HG03045 (cell line): Measurements from ENCODE around the gene ZKSCAN2.

Experiments used
- ATAC-seq: cut with Tn5 transposase; IDR thresholded peaks from one replicate; pipeline ENCODE4 v1.9.1; 2021; ENCODE audit warnings: mild to moderate bottlenecking, moderate library complexity; ENCODE audit not compliant: unreplicated experiment

ZKSCAN2 gene

GRCh38 chr16:25257470-25257955 is at the start of gene ZKSCAN2:
TSS of gene ZKSCAN2 (minus strand) at chr16:25257845. CDS start at chr16:25257127, 718 bp downstream.
- ATAC-seq: peak; percentile 87

GRCh38 chr16:25299792-25300590 is 42.3 kb upstream of the ZKSCAN2 start:
- ATAC-seq: no peak

GRCh38 chr16:25298165-25298872 is 40.7 kb upstream of the ZKSCAN2 start:
- no peak for ATAC-seq

DNA sequence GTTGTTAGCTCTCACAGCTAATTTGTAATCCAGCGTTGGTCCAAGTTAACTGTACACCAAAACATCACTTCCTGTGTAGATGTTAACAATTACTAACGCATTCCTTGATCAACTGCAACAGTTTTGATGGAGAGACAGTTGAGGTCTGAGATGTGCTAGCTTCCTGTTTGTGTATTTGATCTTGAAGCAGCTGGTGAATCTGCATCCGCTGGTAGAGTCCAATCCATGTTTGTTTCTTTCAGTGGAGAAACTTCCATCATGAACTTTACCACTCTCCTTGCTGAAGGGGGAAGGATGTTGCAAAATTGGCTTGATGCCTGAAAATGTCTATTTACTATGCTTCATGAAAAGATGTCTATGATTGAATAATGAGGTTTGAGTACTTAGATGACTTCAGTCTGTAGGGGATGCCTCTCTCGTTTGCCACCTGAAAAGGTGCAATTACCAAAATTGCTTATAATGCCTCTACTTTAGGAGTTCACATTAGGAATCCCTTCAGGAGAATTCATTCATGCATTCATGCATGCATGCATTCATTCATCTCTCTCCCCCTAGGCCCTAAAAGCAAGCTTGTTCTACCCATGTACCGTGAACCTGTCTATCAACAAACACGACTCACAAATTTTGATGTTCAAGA is 39.6 kb upstream of the ZKSCAN2 start:
- ATAC-seq: no peak

DNA sequence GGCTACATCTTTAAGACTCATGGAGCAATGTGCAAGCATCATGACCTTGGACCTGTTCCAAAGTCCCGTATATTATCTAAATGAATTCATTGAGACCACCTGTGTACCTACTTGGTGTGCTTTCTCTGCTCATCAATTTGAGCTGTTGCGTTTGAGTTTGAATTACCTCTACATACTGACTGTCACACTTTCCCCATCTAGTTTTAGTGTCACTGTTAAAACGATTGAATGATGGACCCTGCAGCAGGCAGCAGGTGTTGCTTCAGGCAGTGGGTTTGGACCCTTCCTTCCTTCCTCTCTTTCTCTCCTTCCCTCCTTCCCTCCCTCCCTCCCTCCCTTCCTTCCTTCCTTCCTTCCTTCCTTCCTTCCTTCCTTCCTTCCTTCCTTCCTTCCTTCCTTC is 33.9 kb upstream of the ZKSCAN2 start:
- ATAC-seq: no peak

- no peak for ATAC-seq
Measured at GRCh38 chr16:25289466-25289865, 31.8 kb upstream of the ZKSCAN2 start.

DNA sequence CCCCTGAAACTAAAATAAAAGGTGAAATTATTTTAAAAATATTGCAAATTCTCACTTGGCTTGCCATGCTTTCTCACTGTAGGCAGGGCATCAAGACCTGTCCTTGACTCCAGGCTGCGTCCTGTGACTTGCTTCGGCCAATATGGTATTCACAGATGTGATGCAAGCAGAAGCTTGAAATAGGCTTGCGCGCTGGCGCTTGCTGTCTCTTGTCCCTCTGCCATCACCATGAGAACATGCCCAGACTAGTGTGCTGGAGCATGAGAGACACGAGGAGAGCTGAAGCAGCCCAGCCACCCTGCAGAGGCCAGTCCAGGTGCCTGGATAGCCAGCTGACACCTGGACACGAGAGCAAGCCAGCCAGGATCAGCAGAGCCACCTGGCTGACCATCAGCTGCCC is 21.8 kb upstream of the ZKSCAN2 start:
- ATAC-seq: no peak

GRCh38 chr16:25271421-25271820 is 13.8 kb upstream of the ZKSCAN2 start:
- ATAC-seq: no peak

DNA sequence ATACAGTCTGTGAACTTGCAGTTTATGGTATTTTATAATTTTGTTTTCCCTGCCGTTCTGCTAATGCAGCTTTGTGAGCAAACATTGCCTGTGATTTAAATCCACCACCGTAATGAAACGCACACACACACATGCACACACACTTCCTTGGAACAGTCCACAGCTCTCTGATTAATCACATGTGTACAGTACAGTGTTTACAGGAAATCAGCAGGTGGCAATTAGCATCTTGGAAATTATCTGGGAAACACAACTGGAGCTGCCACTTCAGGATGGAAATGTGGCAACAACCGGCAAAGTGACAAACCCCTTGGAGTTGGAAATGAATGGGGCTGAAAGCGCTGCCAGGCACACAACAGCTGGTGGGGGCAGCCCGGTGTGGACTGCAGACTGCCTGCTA is 12.9 kb upstream of the ZKSCAN2 start:
- ATAC-seq: no peak

DNA sequence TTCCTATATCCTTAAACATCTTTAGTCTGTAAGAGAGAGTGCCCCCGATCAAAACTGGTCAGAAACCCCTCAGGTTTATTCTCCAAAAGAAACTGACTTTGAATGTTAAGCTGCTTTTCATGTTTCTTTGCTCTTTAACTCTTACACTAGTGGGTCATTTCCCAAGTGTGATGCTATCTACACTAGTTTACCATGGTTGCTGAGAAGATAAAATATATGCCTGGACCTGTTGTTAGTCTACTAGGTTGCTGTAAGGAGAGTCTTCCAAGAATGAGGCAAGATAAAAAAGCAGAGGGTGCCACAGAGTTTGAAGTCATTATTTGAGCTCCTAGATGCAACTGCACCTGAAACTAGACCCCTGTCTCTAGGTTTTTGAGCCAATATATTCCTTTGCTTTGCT is 12.2 kb upstream of the ZKSCAN2 start:
- ATAC-seq: no peak

DNA sequence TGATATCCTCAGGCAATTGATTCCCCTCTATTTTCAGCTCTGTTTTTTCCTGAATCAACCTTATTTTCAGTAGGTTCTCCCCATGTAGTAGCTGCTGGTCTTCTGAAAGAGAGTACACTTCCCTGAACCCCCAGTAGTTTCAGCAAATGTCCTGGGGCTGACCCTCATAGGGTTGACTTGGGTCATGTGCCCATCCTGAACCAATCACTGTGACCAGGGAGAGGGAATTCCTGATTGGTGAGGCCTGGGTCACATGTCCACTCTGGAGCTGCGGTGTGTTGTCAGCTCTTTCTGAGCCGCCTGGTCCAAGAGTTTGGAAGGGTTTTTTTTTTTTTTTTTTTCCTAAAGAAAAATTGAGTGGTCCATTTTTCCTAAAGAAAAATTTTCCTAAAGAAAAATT is 8.3 kb upstream of the ZKSCAN2 start:
- ATAC-seq: no peak

DNA sequence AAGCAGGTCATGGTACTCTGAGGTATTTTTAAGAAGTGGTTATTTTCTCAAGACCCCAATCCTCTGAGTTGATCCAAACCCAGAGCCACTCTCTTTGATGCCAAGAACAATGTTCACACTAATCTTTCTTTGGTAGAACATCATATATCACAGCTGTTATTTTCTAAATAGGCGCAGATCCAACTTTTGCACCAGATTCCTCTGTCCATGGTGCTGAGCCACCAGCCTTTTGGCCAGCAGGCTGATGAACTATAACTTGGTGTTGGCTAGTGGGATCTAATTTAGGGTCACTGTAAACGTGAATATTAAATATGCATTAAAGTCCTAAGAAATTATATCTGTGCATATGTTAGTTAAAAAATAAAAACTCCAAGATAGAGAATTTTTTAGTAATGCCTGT is 7.0 kb upstream of the ZKSCAN2 start:
- no peak for ATAC-seq

GRCh38 chr16:25260416-25260815 is 2.8 kb upstream of the ZKSCAN2 start:
- no peak for ATAC-seq

DNA sequence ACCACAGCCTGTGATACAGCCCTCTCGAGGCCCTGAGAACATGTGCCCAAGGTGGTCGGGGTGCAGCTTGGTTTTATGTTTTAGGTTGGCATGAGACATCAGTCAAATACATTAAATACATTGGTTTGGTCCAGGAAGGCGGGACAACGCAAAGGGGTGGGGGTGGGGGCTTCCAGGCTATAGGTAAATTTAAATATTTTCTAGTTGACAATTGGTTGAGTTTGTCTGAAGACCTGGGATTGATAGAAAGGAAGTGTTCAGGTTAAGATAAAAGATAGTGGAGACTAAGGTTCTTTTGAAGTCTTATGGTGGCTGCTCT is 1.2 kb upstream of the ZKSCAN2 start:
- no peak for ATAC-seq

DNA sequence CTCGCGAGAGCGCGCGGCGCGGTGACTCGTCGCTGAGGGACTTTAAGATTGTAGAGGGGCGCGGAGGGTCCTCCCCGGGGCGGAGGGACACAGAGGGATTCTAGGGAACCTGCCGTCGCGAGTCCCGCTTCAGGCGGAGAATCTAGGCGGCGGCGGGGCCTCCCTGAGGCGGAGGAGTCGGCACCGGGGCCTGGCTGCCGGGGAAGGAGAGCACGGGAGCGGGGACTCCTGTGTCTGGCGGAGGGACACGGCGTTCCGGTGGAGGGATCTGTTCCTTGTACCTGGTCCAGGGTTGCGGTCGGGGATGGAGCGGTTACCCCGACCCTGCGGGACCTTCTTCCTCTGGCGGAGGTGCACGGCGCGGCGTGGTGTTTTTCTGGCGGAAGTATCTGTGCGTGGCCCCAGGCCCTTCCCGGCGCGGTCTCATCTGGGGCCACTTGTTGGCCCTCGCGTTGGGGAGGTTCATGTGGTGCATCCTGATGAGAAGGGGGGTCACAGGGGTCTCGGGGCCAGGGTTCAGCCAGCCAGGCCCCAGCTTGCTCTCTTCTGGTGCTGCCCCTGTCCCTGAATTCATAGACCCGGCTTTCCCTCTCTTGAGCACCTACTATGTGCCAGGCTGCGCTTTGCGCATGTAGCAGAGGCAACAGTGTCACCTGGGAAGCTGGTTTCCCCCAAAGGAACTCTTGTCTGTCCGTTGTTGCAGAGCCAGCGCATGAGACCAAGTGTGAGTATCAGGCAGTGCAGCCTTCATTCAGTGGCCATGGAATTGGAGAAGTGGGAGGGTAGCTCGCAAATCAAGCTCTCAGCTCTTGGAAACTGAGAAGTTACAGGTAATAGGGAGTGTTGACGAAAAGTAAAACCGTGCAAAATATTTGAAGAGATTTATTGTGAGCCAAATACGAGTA is 563 bp upstream of the ZKSCAN2 start:
- peak; percentile 46 for ATAC-seq

GRCh38 chr16:25256695-25257469 is 763 bp downstream of the ZKSCAN2 start:
- no peak for ATAC-seq

DNA sequence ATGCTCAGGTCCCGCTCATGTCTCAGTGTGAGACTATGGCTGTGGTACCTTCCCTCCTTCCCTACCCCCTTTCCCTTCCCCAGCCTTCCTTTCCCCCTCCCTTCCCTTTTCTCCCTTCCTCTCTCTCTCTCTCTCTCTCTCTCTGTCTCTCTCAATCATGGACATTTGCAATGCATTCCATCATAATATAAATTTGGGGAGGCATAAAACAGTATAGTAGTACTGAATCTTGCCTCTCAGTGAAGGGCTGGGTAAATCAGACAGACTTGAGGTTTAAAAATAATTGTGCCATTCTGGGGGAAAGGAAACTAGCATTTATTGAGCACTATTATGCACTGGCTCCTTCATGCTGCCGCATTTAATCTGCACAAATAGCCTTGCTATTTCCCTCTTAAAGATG is 4.3 kb downstream of the ZKSCAN2 start:
- no peak for ATAC-seq

DNA sequence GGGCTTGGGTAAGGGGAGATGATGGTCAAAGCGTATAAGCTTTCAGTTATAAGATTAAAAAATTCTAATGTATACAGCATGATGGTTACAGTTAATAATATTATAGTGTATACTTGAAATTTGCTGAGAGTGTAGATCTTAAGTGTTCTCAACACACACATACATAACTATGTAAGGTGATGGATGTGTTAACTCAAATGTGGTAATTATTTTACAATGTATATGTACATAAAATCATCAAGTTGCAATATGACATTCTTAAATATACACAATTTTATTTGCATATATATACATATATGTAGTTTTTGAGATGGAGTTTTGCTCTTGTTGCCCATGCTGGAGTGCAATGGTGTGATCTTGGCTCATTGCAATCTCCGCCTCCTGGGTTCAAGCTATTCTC is 7.2 kb downstream of the ZKSCAN2 start:
- no peak for ATAC-seq

DNA sequence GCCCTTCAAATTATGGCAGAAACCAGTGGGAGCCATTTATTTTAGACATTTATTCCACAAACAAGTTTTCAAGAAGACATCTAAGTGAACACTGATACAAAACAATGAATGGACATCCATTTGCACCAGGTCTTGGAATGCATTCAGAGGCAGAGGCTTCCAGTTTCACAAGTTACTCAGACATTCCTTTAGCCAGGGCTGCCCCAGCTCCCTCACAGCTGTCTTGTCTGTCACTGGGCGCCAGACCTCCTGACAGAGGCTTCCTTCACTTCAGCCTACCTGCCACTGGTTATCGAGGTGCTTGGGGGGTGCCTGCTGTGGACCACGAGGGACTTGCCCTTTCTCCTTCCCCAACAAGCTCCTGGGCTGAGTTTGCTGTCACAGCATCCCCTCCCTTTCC is 21.7 kb downstream of the ZKSCAN2 start:
- no peak for ATAC-seq

- ATAC-seq: no peak
Measured at GRCh38 chr16:25228372-25228771, 29.3 kb downstream of the ZKSCAN2 start.
